Limb (tissue), 2 donors: ENCODE data around the gene TOGARAM1.

Source experiments
- DNase-seq, 2 donors: peaks; one replicate each; pipeline ENCODE4 v3.0.0-alpha.2; 2016; ENCODE audit errors: extremely low spot score in 2 of 2

Gene TOGARAM1

DNA sequence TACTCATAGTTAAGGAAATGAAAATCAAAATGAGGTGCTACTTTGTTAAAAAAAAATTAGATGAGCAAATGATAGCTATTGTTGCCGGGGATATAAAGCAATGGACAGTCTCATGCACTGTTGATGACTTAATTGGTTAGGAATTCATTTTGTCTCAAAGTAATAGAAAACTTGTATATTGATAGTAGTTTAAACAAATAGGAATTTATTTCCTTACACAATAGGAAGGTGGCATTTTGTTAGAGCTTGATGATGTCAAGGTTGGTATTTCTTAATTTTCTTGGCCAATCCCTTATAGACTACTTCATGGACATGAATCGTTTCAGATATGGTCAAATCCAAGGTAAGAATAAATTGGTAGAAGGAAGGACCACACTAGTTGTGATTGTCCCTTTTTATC lies 129.7 kb downstream of the TOGARAM1 start:
- no peak for DNase-seq

DNA sequence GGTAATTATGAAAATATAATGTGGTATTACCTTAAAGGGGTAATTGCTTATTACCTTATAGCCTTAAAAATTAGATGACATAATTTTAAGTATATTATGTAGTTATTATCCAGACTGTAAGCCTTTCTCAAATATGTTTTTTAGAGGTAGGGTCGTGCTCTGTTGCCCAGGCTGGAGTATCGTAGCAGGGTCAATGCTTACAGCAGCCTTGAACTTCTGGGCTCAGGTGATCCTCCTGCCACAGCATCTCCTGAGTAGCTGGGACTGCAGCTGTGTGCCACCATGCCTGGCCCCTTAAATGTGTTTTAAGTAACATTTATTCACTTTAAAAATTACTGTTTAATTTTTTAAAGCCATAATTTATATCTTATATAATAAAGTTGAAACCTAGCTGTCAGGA lies 132.3 kb downstream of the TOGARAM1 start:
- no peak for DNase-seq

DNA sequence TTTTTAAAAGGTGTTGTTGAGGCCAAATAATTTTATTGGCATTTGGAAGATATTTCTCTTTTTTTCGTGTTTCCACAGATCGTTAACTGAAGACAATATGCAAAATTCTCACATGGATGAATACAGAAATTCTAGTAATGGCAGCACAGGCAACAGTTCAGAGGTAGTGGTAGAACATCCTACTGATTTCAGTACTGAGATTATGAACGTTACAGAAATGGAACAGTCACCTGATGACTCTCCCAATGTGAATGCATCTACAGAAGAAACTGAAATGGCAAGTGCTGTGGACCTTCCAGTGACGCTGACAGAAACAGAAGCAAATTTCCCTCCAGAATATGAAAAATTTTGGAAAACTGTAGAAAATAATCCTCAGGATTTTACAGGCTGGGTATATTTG lies 133.2 kb downstream of the TOGARAM1 start:
- DNase-seq: no peak

DNA sequence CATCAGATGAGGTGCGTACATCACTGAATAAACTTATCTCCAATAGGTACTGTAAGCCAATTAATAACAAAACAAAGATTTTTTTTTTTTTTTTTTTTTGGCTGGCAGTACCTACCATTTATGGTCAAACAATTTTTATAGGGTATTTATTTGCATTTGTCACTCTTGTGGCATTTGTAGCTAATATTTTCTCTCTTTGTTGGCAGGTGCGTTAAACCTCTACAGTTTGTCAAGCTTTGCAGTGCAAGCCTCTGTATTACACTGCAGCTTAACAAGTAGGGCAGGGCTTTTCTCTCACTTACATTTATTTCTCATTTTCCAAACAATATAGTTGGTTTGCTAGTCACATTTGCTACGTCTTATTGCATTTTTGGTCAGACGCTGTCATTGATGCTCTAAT lies 134.2 kb downstream of the TOGARAM1 start:
- no peak for DNase-seq

DNA sequence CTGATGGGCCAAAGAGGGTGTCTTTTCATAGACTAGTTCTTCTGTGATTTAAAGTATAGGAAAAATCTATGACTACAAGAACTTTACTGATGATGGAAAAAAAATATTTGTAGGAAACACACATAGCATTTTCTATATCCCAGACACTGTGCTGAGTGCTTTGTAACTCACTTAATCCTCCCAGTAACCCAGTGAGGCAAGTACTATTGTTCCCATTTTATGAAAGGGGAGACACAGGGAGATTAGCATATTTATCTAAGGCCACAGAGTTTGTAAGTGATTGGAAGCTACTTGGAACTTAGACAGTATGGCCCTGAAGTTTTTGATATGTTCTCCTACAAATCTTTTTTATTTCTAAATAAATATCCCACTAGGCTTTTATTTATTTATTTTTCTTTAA lies 141.8 kb downstream of the TOGARAM1 start:
- no peak for DNase-seq

DNA sequence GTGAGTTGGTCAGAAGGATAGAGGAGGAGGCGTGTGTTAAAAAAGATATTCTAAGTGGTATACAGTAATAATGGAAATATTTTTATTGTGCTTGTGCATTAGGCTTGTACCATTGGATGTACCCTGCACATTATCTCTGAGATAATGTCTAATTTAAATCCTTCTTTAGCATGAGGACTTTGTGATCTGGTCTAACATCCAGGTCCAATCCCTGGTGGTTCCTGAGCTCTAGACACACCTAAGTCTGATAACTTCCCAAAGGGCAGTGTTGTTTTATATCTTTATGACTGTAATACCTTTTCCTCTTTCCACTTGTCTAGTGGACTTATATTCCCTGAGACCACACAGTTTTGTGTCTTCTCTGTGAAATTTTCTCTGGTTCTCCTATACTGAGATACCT lies 142.6 kb downstream of the TOGARAM1 start:
- DNase-seq: no peak

DNA sequence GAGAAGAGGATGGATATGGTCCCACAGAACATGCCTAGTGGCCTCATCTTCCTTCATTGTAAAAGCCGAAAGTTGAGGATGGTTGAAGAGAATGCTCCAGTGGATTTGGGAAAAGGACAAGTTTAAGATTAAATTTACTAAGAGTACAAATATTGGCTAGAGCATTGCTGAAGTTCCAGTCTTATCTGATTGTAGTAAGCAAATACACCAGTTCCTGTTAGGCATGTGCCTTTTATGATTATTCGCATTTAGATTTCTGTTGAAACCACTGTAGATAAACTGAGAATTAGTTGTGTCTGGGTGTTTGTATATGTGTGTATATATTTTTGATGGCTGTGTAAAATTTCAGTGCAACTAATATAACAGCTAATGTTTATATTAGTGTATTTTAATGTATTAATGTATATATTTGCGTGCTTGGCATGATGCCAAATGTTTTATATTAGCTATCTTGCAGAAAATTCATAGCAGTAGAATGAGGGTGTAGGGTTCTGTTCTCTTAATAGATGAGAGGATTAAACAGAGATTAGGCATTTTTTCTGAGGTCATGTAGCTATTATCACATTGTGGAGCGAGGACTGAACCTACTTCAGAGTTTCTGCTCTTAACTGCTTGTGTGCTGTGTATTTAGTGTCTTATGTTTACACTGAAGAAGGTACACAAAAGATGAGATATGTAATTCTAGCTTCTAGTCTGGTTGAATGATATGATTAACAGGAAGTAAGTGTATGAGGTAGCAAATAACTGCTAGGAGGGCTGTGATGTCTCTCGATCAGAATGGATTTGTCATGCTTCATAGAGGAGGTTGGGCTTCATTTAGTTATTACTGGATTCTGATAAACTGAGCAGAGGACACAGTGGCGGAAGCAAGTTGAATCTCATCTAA lies 151.1 kb downstream of the TOGARAM1 start:
- no peak for DNase-seq

DNA sequence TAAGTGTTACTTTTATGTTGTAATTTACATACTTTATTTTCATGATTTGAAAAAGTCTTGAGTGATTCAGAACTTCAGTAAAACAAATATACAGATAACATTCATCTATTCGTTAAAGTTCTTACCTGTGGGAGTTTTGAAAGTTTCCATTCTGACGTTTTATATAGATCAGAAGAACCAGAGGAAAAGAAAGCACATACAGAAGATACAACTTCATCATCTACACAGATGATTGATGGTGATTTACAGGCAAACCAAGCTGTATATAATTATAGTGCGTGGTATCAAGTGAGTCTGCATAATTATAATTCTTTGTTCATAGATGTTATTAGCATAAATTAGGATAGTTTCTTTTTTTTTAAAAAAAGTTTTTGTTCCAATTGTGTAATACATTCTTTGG lies 152.3 kb downstream of the TOGARAM1 start:
- DNase-seq: no peak

DNA sequence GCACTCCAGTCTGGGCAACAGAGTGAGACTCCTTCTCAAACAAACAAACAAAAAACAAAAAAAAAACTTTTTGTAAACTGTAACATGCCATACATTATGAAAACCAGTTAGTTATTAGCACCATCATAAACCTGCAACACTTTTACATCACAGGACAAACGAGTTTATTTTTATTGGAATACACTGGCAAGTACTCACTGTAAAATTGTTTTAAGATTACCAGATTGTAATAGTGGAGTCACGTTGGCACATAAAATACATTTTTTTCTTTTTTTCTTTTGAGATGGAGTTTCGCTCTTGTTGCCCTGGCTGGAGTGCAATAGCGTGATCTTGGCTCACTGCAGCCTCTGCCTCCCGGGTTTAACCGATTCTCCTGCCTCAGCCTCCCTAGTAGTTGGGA lies 156.6 kb downstream of the TOGARAM1 start:
- DNase-seq: no peak

DNA sequence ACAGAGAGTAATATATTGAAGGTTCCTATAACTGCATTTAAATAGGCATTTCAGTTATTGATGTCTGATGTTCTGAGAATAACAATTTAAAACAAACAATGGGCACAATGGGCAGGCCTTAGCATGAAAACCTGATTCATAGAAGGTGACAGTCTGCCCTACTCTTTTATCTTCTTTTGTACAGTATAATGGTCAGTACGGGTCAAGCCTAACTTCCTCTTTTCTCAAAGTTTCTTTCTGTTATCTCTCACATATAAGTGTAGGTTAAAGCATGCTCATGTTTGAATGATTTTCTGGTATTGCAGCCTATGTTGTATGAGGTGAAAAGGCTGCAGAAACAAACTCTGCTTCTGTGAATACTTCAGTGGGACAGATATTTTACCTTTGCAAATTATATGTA lies 158.1 kb downstream of the TOGARAM1 start:
- DNase-seq: no peak

DNA sequence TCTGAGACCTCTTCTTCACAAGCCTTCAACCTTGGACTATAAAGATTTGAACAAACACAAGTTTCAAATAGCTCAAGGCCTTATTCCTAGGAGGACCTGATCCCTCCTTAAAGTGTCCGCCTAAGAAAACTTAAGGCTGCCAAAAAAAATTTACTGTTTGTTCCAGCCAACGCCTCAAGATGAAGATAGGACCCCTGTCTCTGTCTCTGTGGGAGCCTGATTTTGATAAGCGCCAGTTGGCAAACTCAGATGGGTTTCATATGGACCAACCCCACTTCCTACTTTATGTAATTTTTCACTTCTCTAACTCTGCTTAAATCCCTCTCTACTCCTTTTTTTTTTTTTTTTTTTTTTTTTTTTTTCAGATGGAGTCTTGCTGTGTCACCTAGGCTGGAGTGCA lies 161.3 kb downstream of the TOGARAM1 start:
- no peak for DNase-seq
